ENCODE results near the gene SYK. TPM values are rescaled to one million over a fixed set of nuclear protein-coding genes. Genes with fewer than 3 reads are reported as not detected.

SYK gene
- total and polyA plus RNA-seq, 2 of the 13 experiments (the other 11 are each of a cell fraction or from before 2014, with no cell fraction given), result not detected

GRCh38 chr9:90882991-90883600, 81.5 kb downstream of the SYK start:
- Histone ChIP-seq H2AFZ (ENCODE audit: low read length) (no peak overlapping the region), H3K36me3 (replicated peaks in 1 of 2; ENCODE audit: control insufficient read depth in 1 of 2, insufficient read depth in 2 of 2, low read length in 2 of 2) (no peaks in the 10 kb centered on the region), H3K27me3 (ENCODE audit: control insufficient read depth in 1 of 2, insufficient read depth in 2 of 2, low read length in 2 of 2) (peaks cover 0 to 2% of the 10 kb centered on the region in 2 experiments; a peak in 2 of 5 replicates), H3K27ac (ENCODE audit: extremely low read length, insufficient read depth, low read length) (no peak overlapping the region), H3K4me1 (ENCODE audit: insufficient read depth, low read length) (no peaks in the 10 kb centered on the region), H3K79me2 (ENCODE audit: insufficient read depth, low read length) (no peaks in the 10 kb centered on the region), H3K4me3 (replicated peaks in 1 of 3; ENCODE audit: insufficient read depth in 1 of 3, low read depth in 2 of 3, low read length in 3 of 3) (no peak overlapping the region), H4K20me1 (ENCODE audit: insufficient read depth, low read length) (no peaks in the 10 kb centered on the region), H3K9me3 (ENCODE audit: low read length) (peaks cover 4% of the 10 kb centered on the region; the same call in 1 of the 2 replicates), H3K9ac (ENCODE audit: insufficient read depth, low read depth, low read length) (no peak overlapping the region), H3K4me2 (ENCODE audit: low read depth, low read length) (no peak overlapping the region)
- POLR2A ChIA-PET, result no interaction called here
- no peak for FAIRE-seq
- CTCF ChIA-PET (ENCODE audit: low intra/inter-chr PET ratio, low total read pairs), result no interaction called here
- in situ Hi-C loops (cut with HindIII; ENCODE audit: extremely low pct_ligation_motif_present, low pct_unique_long_range_greater_than_20kb), result no loop called here
- no TSS peak for BruUV-seq (replicated peaks)
- no CpG with 5 or more reads among the region's 4 CpGs for WGBS (ENCODE audit: low lambda C conversion rate)
- no peak for ATAC-seq
- intact Hi-C loops (cut with micrococcal nuclease; ENCODE audit: unreplicated experiment), result no loop called here
- DNase-seq (ENCODE audit: low spot score), result no peak
- TF ChIP-seq ZNF337 (CRISPR knock-in tag; IDR thresholded peaks at IDR 0.05; ENCODE audit: borderline replicate concordance, low read depth) (no peak), ZSCAN12 (CRISPR knock-in tag; IDR thresholded peaks at IDR 0.05) (no peak), MEIS1 (CRISPR knock-in tag; IDR thresholded peaks at IDR 0.05; ENCODE audit: borderline replicate concordance) (no peak), ZNF484 (CRISPR knock-in tag; IDR thresholded peaks at IDR 0.05; ENCODE audit: borderline replicate concordance, low read depth) (no peak), TCF7 (IDR thresholded peaks at IDR 0.05; ENCODE audit: low read depth) (no peak), ATF2 (CRISPR knock-in tag; IDR thresholded peaks at IDR 0.05) (no peak), LCORL (IDR thresholded peaks at IDR 0.05) (no peak), LCORL (CRISPR knock-in tag; IDR thresholded peaks at IDR 0.05) (no peak), ZBTB44 (CRISPR knock-in tag; IDR thresholded peaks at IDR 0.05) (no peak), NR2F6 (IDR thresholded peaks at IDR 0.05) (no peak), NR2F6 (CRISPR knock-in tag; IDR thresholded peaks at IDR 0.05) (no peak), ZNF280B (CRISPR knock-in tag; IDR thresholded peaks at IDR 0.05; ENCODE audit: borderline replicate concordance) (no peak), PPARG (CRISPR knock-in tag; conservative IDR thresholded peaks at IDR 0.05) (no peak), ZNF30 (CRISPR knock-in tag; IDR thresholded peaks at IDR 0.05) (no peak), ZNF563 (CRISPR knock-in tag; IDR thresholded peaks at IDR 0.05) (no peak), KAT2B (IDR thresholded peaks at IDR 0.05; ENCODE audit: borderline replicate concordance, low read depth, low read length) (no peak), ZKSCAN8 (CRISPR knock-in tag; IDR thresholded peaks at IDR 0.05; ENCODE audit: borderline replicate concordance) (no peak), SP1 (IDR thresholded peaks at IDR 0.05) (no peak), SP1 (CRISPR knock-in tag; IDR thresholded peaks at IDR 0.05) (no peak), NONO (IDR thresholded peaks at IDR 0.05) (no peak), NONO (CRISPR knock-in tag; conservative IDR thresholded peaks at IDR 0.05) (no peak), CREB3 (CRISPR knock-in tag; IDR thresholded peaks at IDR 0.05) (no peak), NR2C2 (CRISPR knock-in tag; IDR thresholded peaks at IDR 0.05; ENCODE audit: borderline replicate concordance) (no peak)
